Astrocyte of the spinal cord (primary cell): ENCODE results near the gene NSD2.
A peak's percentile ranks its signal among the peaks of the same experiment; 100 is the strongest.
"Not testable (repeated sequence)": the region's sequence is repeated elsewhere in the genome, so short reads cannot be mapped to it uniquely, and the experiment has no call there.

Source experiments
- DNase-seq: peaks from one replicate; pipeline ENCODE4 v3.0.0; 2011; ENCODE audit warnings: low read depth, low spot score
- H3K4me3 ChIP-seq: 2 replicates; pipeline ENCODE4 v1.5.1; 2011; ENCODE audit warnings: low read depth, mild to moderate bottlenecking, low read length, moderate library complexity
- CTCF ChIP-seq: IDR thresholded peaks from 2 replicates; pipeline ENCODE4 v1.5.1; 2012; ENCODE audit warnings: low read depth, mild to moderate bottlenecking, low read length, inconsistent platforms
- in situ Hi-C: cut with HindIII; loops from 2 replicates; pipeline ENCODE4 v1.10.0; 2017; ENCODE audit warnings: low sequenced_read_pairs

NSD2 gene

GRCh38 chr4:1992468-1993168, 121.4 kb downstream of the NSD2 start:
- DNase-seq, result no peak
- H3K4me3 ChIP-seq, result no peak overlapping the region
- peak; percentile 25 for TF ChIP-seq CTCF
- in situ Hi-C loops, result no loop called here

GRCh38 chr4:1993169-1993516, 122.0 kb downstream of the NSD2 start:
- no peak for TF ChIP-seq CTCF
- no peak overlapping the region for H3K4me3 ChIP-seq
- in situ Hi-C loops, result no loop called here
- DNase-seq, result no peak

GRCh38 chr4:1993718-1994516, 122.7 kb downstream of the NSD2 start:
- DNase-seq, H3K4me3 ChIP-seq, in situ Hi-C loops: not testable (repeated sequence)

GRCh38 chr4:1994938-1995337, 123.7 kb downstream of the NSD2 start:
- in situ Hi-C loops, result no loop called here
- no peak overlapping the region for H3K4me3 ChIP-seq
- TF ChIP-seq CTCF, result no peak
- no peak for DNase-seq

GRCh38 chr4:1996866-1997611, 125.8 kb downstream of the NSD2 start:
- no peak for DNase-seq
- TF ChIP-seq CTCF, result no peak
- in situ Hi-C loops, result no loop called here
- H3K4me3 ChIP-seq, result no peak overlapping the region

- no peak overlapping the region for H3K4me3 ChIP-seq
- in situ Hi-C loops, result no loop called here
- no peak for DNase-seq
- no peak for TF ChIP-seq CTCF
Observed at GRCh38 chr4:1997712-1998111, 126.5 kb downstream of the NSD2 start.

GRCh38 chr4:1998296-1998695, 127.1 kb downstream of the NSD2 start:
- in situ Hi-C loops, result no loop called here
- H3K4me3 ChIP-seq, result no peak overlapping the region
- no peak for DNase-seq
- no peak for TF ChIP-seq CTCF

GRCh38 chr4:1999308-1999707, 128.1 kb downstream of the NSD2 start:
- DNase-seq, H3K4me3 ChIP-seq, in situ Hi-C loops: not testable (repeated sequence)

GRCh38 chr4:2003361-2003760, 132.2 kb downstream of the NSD2 start:
- H3K4me3 ChIP-seq, DNase-seq, in situ Hi-C loops: not testable (repeated sequence)
